Caco-2 (cell line): Measurements from ENCODE around the gene SOBP. TPM values are rescaled to one million over a fixed set of nuclear protein-coding genes. Genes with fewer than 3 reads are reported as not detected.
A peak's percentile ranks its signal among the peaks of the same experiment; 100 is the strongest.

Experiments used
- BruUV-seq: library from RNA; stranded (reverse); fragments of 400-500 nt; replicated peaks from 2 replicates; lab custom pipeline; 2021; lab: Mats Ljungman, UMichigan
- CTCF ChIA-PET: fragments of 300-600 bp; sonication (Branson Sonifier 250); formaldehyde crosslinking; loops from one replicate; lab custom pipeline; 2022; ENCODE audit warnings: antibody characterized with exemption; lab: Charles Lee
- POLR2A ChIA-PET: fragments of 300-600 bp; sonication (Branson Sonifier 250); formaldehyde crosslinking; loops from one replicate; lab custom pipeline; 2022; ENCODE audit warnings: antibody characterized with exemption; lab: Charles Lee
- DNase-seq, 2 experiments: peaks; one replicate each; pipeline versions ENCODE4 v3.0.0 to v3.0.0-alpha.2; 2020 to 2022
- H3K27me3 ChIP-seq: replicated peaks from 2 replicates; pipeline ENCODE4 v1.6.0; 2011; ENCODE audit warnings: low read length; ENCODE audit not compliant: control insufficient read depth, insufficient read depth
- H3K36me3 ChIP-seq: 2 replicates; pipeline ENCODE4 v1.5.1; 2011; ENCODE audit warnings: low read length; ENCODE audit not compliant: control insufficient read depth, insufficient read depth
- H3K4me1 ChIP-seq: fragments of 250-450 bp; sonication (Bioruptor Pico); 2 replicates; pipeline ENCODE4 v1.5.1; 2020; ENCODE audit warnings: mild to moderate bottlenecking
- H3K4me3 ChIP-seq: 2 replicates; pipeline ENCODE4 v1.5.1; 2011; ENCODE audit warnings: low read depth, mild to moderate bottlenecking, control low read depth, low read length
- H3K9me3 ChIP-seq: fragments of 250-450 bp; sonication (Bioruptor Pico); 2 replicates; pipeline ENCODE4 v1.5.1; 2020; ENCODE audit warnings: mild to moderate bottlenecking, moderate library complexity
- H3K27ac Mint-ChIP-seq: one replicate; pipeline ENCODE4 v1.8.0; 2022; ENCODE audit warnings: mixed read lengths; ENCODE audit not compliant: unreplicated experiment
- H3K27me3 Mint-ChIP-seq: one replicate; pipeline ENCODE4 v1.8.0; 2022; ENCODE audit warnings: mixed read lengths; ENCODE audit not compliant: insufficient read depth, unreplicated experiment
- H3K36me3 Mint-ChIP-seq: one replicate; pipeline ENCODE4 v1.8.0; 2022; ENCODE audit warnings: mild to moderate bottlenecking, mixed read lengths; ENCODE audit not compliant: insufficient read depth, unreplicated experiment
- H3K4me1 Mint-ChIP-seq: one replicate; pipeline ENCODE4 v1.8.0; 2022; ENCODE audit warnings: low read depth, mixed read lengths; ENCODE audit not compliant: unreplicated experiment
- H3K4me3 Mint-ChIP-seq: one replicate; pipeline ENCODE4 v1.8.0; 2022; ENCODE audit warnings: mild to moderate bottlenecking, moderate library complexity, mixed read lengths; ENCODE audit not compliant: unreplicated experiment
- H3K9me3 Mint-ChIP-seq: one replicate; pipeline ENCODE4 v1.8.0; 2022; ENCODE audit warnings: mixed read lengths; ENCODE audit not compliant: unreplicated experiment
- CTCF ChIP-seq, 2 experiments: fragments of 200-600 bp in 1 of 2; IDR thresholded peaks; 1 replicate in 1 of 2; 2 replicates in 1 of 2; pipeline versions ENCODE4 v1.5.1 to v1.8.0; 2011 to 2022; ENCODE audit warnings: antibody characterized with exemption in 1 of 2, control low read depth in 1 of 2, inconsistent platforms in 1 of 2, low read depth in 1 of 2, low read length in 1 of 2, mild to moderate bottlenecking in 1 of 2, moderate library complexity in 1 of 2; ENCODE audit not compliant: insufficient read depth in 1 of 2, severe bottlenecking in 1 of 2, unreplicated experiment in 1 of 2
- intact Hi-C: fragments of 100-400 bp; cut with micrococcal nuclease; formaldehyde crosslinking; loops from one replicate; pipeline ENCODE4 v1.10.0; 2022; ENCODE audit not compliant: unreplicated experiment
- total RNA-seq: library from RNA; stranded (reverse); gene quantifications from 2 replicates; pipeline ENCODE4 v1.2.3, GENCODE V29; 2022

Gene SOBP
- total RNA-seq, 1 experiment from 2014 or later, result not detected

GRCh38 chr6:107540465-107540857, 50.5 kb downstream of the SOBP start:
- intact Hi-C loops, result no loop called here
- H3K27me3 ChIP-seq, result no peaks in the 10 kb centered on the region

GRCh38 chr6:107542192-107542668, 52.3 kb downstream of the SOBP start:
- Histone ChIP-seq H3K9me3 (no peaks in the 10 kb centered on the region), H3K36me3 (no peaks in the 10 kb centered on the region), H3K4me3 (no peak overlapping the region), H3K27me3 (no peaks in the 10 kb centered on the region), H3K4me1 (peaks cover 32% of the 10 kb centered on the region)
- H3K27ac Mint-ChIP-seq, result peak overlapping the region; percentile 31
- no peak for DNase-seq
- peaks cover 6% of the 10 kb centered on the region for H3K27me3 Mint-ChIP-seq
- H3K4me1 Mint-ChIP-seq, result peaks cover 28% of the 10 kb centered on the region
- no peak overlapping the region for H3K4me3 Mint-ChIP-seq
- no peaks in the 10 kb centered on the region for H3K36me3 Mint-ChIP-seq
- intact Hi-C loops, result no loop called here
- ChIA-PET POLR2A (no interaction called here), CTCF (no interaction called here)
- no peak for TF ChIP-seq CTCF (IDR thresholded peaks at IDR 0.05; ENCODE audit: insufficient read depth in 1 of 2, low read depth in 1 of 2, low read length in 1 of 2, severe bottlenecking in 1 of 2, unreplicated experiment in 1 of 2)
- no TSS peak for BruUV-seq
- peaks cover 9% of the 10 kb centered on the region for H3K9me3 Mint-ChIP-seq

More at GRCh38 chr6:107540465-107540857, 50.5 kb downstream of the SOBP start:
- Histone ChIP-seq H3K4me3 (no peak overlapping the region), H3K36me3 (no peaks in the 10 kb centered on the region), H3K4me1 (peaks cover 32% of the 10 kb centered on the region), H3K9me3 (no peaks in the 10 kb centered on the region)
- peak overlapping the region; percentile 92 for H3K27ac Mint-ChIP-seq
- TF ChIP-seq CTCF (IDR thresholded peaks at IDR 0.05; ENCODE audit: insufficient read depth in 1 of 2, low read depth in 1 of 2, low read length in 1 of 2, severe bottlenecking in 1 of 2, unreplicated experiment in 1 of 2), result no peak
- DNase-seq, result peak in 1 of 2 experiments; percentile 5
- ChIA-PET POLR2A (no interaction called here), CTCF (no interaction called here)
- H3K36me3 Mint-ChIP-seq, result no peaks in the 10 kb centered on the region
- H3K9me3 Mint-ChIP-seq, result peaks cover 9% of the 10 kb centered on the region
- peaks cover 30% of the 10 kb centered on the region for H3K4me1 Mint-ChIP-seq
- no peaks in the 10 kb centered on the region for H3K27me3 Mint-ChIP-seq
- no peak overlapping the region for H3K4me3 Mint-ChIP-seq
- BruUV-seq, result no TSS peak

DNA sequence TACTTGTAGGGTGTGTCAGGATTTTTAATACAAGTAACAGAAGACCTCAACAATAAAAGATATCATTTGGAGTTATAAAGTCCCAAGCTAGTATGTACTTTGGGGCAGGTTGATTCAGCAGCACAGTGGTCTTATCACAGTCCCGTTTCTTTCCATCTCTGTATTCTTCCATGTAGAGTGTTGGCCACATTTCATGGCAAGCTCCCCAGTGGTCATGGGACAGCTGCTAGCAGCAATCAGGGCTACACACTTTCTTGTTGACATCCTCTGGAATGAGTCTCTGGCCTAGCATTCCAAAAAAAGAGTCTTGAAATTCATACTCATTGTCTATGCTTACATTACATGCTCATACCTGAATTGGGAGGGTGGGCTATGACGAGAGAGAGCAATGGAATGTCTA, 53.2 kb downstream of the SOBP start:
- no peaks in the 10 kb centered on the region for H3K36me3 Mint-ChIP-seq
- H3K4me1 ChIP-seq, result peaks cover 32% of the 10 kb centered on the region
- POLR2A ChIA-PET, result no interaction called here

More for the DNA sequence above, 53.2 kb downstream of the SOBP start:
- H3K27me3 ChIP-seq, result no peaks in the 10 kb centered on the region
- no peak for DNase-seq
- no peak for TF ChIP-seq CTCF (IDR thresholded peaks at IDR 0.05; ENCODE audit: insufficient read depth in 1 of 2, low read depth in 1 of 2, low read length in 1 of 2, severe bottlenecking in 1 of 2, unreplicated experiment in 1 of 2)
- H3K4me3 Mint-ChIP-seq, result no peak overlapping the region
- H3K36me3 ChIP-seq, result no peaks in the 10 kb centered on the region
- no TSS peak for BruUV-seq
- H3K27ac Mint-ChIP-seq, result no peak overlapping the region
- H3K4me1 Mint-ChIP-seq, result peaks cover 28% of the 10 kb centered on the region
- CTCF ChIA-PET, result no interaction called here
- peaks cover 6% of the 10 kb centered on the region for H3K27me3 Mint-ChIP-seq
- intact Hi-C loops, result no loop called here
- no peaks in the 10 kb centered on the region for H3K9me3 ChIP-seq
- no peak overlapping the region for H3K4me3 ChIP-seq
- peaks cover 9% of the 10 kb centered on the region for H3K9me3 Mint-ChIP-seq
